ENCODE results near the gene MAP7.

GRCh38 chr6:136421537-136422158 lies 128.6 kb downstream of the MAP7 start:
- TF ChIP-seq CTCF (IDR thresholded peaks at IDR 0.05) (no peak), POLR2A (IDR thresholded peaks at IDR 0.05) (no peak)

All from heart left ventricle (tissue), 13 donors.